Liver (tissue), 9 donors: Measurements from ENCODE around the gene STH. TPM values are rescaled to one million over a fixed set of nuclear protein-coding genes. Genes with fewer than 3 reads are reported as not detected.

Experiments used
- DNase-seq: peaks from one replicate; pipeline ENCODE4 v3.0.0-alpha.2; 2017; ENCODE audit warnings: low spot score
- H3K27ac ChIP-seq, 2 donors: one replicate each; pipeline ENCODE4 v1.7.0; 2013; ENCODE audit warnings: inconsistent platforms in 2 of 2, low read length in 2 of 2, control low read depth in 1 of 2, low read depth in 1 of 2, mild to moderate bottlenecking in 1 of 2
- H3K27me3 ChIP-seq, 4 donors: one replicate each; pipeline versions ENCODE4 v1.6.1 to v1.7.0; 2013; ENCODE audit warnings: low read length in 3 of 4, inconsistent platforms in 1 of 4, mild to moderate bottlenecking in 1 of 4, moderate library complexity in 1 of 4; ENCODE audit not compliant: control insufficient read depth in 4 of 4, insufficient read depth in 4 of 4
- H3K36me3 ChIP-seq, 4 donors: one replicate each; pipeline versions ENCODE4 v1.6.1 to v1.7.0; 2013; ENCODE audit warnings: low read length in 3 of 4, mild to moderate bottlenecking in 3 of 4, low read depth in 1 of 4, moderate library complexity in 1 of 4; ENCODE audit not compliant: control insufficient read depth in 4 of 4, insufficient read depth in 3 of 4
- H3K4me1 ChIP-seq, 4 donors: one replicate each; pipeline versions ENCODE4 v1.6.1 to v1.7.0; 2013; ENCODE audit warnings: low read length in 3 of 4, mild to moderate bottlenecking in 3 of 4, moderate library complexity in 1 of 4; ENCODE audit not compliant: control insufficient read depth in 4 of 4, insufficient read depth in 4 of 4
- H3K4me3 ChIP-seq, 3 donors: one replicate each; pipeline versions ENCODE4 v1.6.1 to v1.7.0; 2013; ENCODE audit warnings: low read length in 3 of 3, control low read depth in 1 of 3, low read depth in 1 of 3, mild to moderate bottlenecking in 1 of 3
- H3K9ac ChIP-seq, 2 donors: one replicate each; pipeline ENCODE4 v1.7.0; 2013; ENCODE audit warnings: low read length in 2 of 2, mild to moderate bottlenecking in 2 of 2, moderate library complexity in 2 of 2, control low read depth in 1 of 2, low read depth in 1 of 2
- H3K9me3 ChIP-seq, 4 donors: one replicate each; pipeline versions ENCODE4 v1.6.1 to v1.7.0; 2013; ENCODE audit warnings: low read length in 3 of 4; ENCODE audit not compliant: control insufficient read depth in 4 of 4
- ATF3 ChIP-seq: IDR thresholded peaks from 2 replicates; pipeline ENCODE4 v1.6.1; 2016; ENCODE audit warnings: antibody characterized with exemption
- CTCF ChIP-seq: fragments of 150-350 bp; IDR thresholded peaks from 2 replicates; pipeline ENCODE4 v1.5.1; 2017; ENCODE audit warnings: improper control_type of control experiment, low read depth, low read length; ENCODE audit not compliant: missing input control
- EGR1 ChIP-seq, 2 donors: IDR thresholded peaks; 2 replicates each; pipeline ENCODE4 v1.6.1; 2016 to 2018; ENCODE audit warnings: antibody characterized with exemption in 2 of 2, low read depth in 2 of 2
- FOXA1 ChIP-seq: IDR thresholded peaks from 2 replicates; pipeline ENCODE4 v1.6.1; 2016; ENCODE audit warnings: antibody characterized with exemption
- FOXA2 ChIP-seq: IDR thresholded peaks from 2 replicates; pipeline ENCODE4 v1.6.1; 2016; ENCODE audit warnings: antibody characterized with exemption
- GABPA ChIP-seq, 2 donors: IDR thresholded peaks in 1 of 2; conservative IDR thresholded peaks in 1 of 2; 2 replicates each; pipeline ENCODE4 v1.6.1; 2016; ENCODE audit warnings: antibody characterized with exemption in 2 of 2, mild to moderate bottlenecking in 1 of 2, moderate library complexity in 1 of 2
- HNF4A ChIP-seq, 2 donors: conservative IDR thresholded peaks; 2 replicates each; pipeline ENCODE4 v1.6.1; 2016; ENCODE audit warnings: antibody characterized with exemption in 2 of 2, mild to moderate bottlenecking in 2 of 2
- HNF4G ChIP-seq: IDR thresholded peaks from 2 replicates; pipeline ENCODE4 v1.6.1; 2016; ENCODE audit warnings: antibody characterized with exemption
- JUND ChIP-seq, 2 donors: IDR thresholded peaks; 2 replicates each; pipeline ENCODE4 v1.6.1; 2016; ENCODE audit warnings: antibody characterized with exemption in 2 of 2
- MAX ChIP-seq: IDR thresholded peaks from 2 replicates; pipeline ENCODE4 v1.6.1; 2016; ENCODE audit warnings: antibody characterized with exemption
- NR2F2 ChIP-seq: IDR thresholded peaks from 2 replicates; pipeline ENCODE4 v1.6.1; 2016; ENCODE audit warnings: antibody characterized with exemption
- RAD21 ChIP-seq, 2 donors: IDR thresholded peaks; 2 replicates each; pipeline ENCODE4 v1.6.1; 2016; ENCODE audit warnings: antibody characterized with exemption in 2 of 2, mild to moderate bottlenecking in 2 of 2
- REST ChIP-seq: IDR thresholded peaks from 2 replicates; pipeline ENCODE4 v1.6.1; 2016; ENCODE audit warnings: antibody characterized with exemption, mild to moderate bottlenecking
- RXRA ChIP-seq, 2 donors: IDR thresholded peaks; 2 replicates each; pipeline ENCODE4 v1.6.1; 2017 to 2018; ENCODE audit warnings: antibody characterized with exemption in 2 of 2, mild to moderate bottlenecking in 1 of 2
- TAF1 ChIP-seq: conservative IDR thresholded peaks from 2 replicates; pipeline ENCODE4 v1.6.1; 2016; ENCODE audit warnings: antibody characterized with exemption, mild to moderate bottlenecking
- YY1 ChIP-seq: IDR thresholded peaks from 2 replicates; pipeline ENCODE4 v1.6.1; 2016; ENCODE audit warnings: antibody characterized with exemption, mild to moderate bottlenecking
- ZBTB33 ChIP-seq: IDR thresholded peaks from 2 replicates; pipeline ENCODE4 v1.6.1; 2016; ENCODE audit warnings: antibody characterized with exemption
- WGBS: extraction: QIAGEN DNeasy Blood & Tissue Kit; methylation state at CpG from one replicate; pipeline ENCODE4 v1.1.7; 2013; 5-methylcytosine and 5-hydroxymethylcytosine counted together
- polyA plus RNA-seq, 2 donors: library from polyadenylated mRNA; stranded (reverse) in 1 of 2; unstranded in 1 of 2; fragments of 200-250 nt in 1 of 2; fragments of >200 nt in 1 of 2; fragmentation: Nextera tagmentation in 1 of 2; extraction: Ambion mirVana in 1 of 2; gene quantifications; one replicate each; pipeline versions ENCODE4 v1.2.1 to v1.2.3, GENCODE V29; 2013 to 2015
- total RNA-seq, 2 donors: library from RNA; depleted of rRNA; stranded (reverse); fragments of >200 nt; gene quantifications; one replicate each; pipeline ENCODE4 v1.2.3, GENCODE V29; 2014
- donor health status: healthy.
- donor health status: healthy.
- donor health status: healthy.
- donor health status: healthy.
- donor health status: healthy.

The STH gene
- total and polyA plus RNA-seq, 4 donors: not detected

- TF ChIP-seq MAX (no peak), RXRA (IDR thresholded peaks at IDR 0.05) (no peak)
These were observed 12.9 kb downstream of the STH start (continued) for GRCh38 chr17:46011711-46012505.

- H3K27me3 ChIP-seq: no peaks in the 10 kb centered on the region
- H3K4me1 ChIP-seq: no peaks in the 10 kb centered on the region
- no peaks in the 10 kb centered on the region for H3K36me3 ChIP-seq
- H3K4me3 ChIP-seq: no peak overlapping the region
- H3K9me3 ChIP-seq: no peaks in the 10 kb centered on the region
- H3K9ac ChIP-seq: no peak overlapping the region
- WGBS: 87% methylated on average over 11 of the region's 11 CpGs
- DNase-seq: no peak
- no peak overlapping the region for H3K27ac ChIP-seq
- TF ChIP-seq GABPA (IDR thresholded peaks at IDR 0.05 in 1 of 2, conservative IDR thresholded peaks at IDR 0.05 in 1 of 2) (no peak), REST (no peak), JUND (IDR thresholded peaks at IDR 0.05) (no peak), HNF4G (no peak), FOXA2 (no peak)
These were observed 13.5 kb downstream of the STH start for GRCh38 chr17:46012506-46013079.

GRCh38 chr17:46013127-46013501, 14.1 kb downstream of the STH start:
- Histone ChIP-seq H3K4me3 (no peak overlapping the region), H3K9me3 (no peaks in the 10 kb centered on the region), H3K4me1 (no peaks in the 10 kb centered on the region), H3K27ac (no peak overlapping the region), H3K36me3 (no peaks in the 10 kb centered on the region), H3K9ac (no peak overlapping the region), H3K27me3 (no peaks in the 10 kb centered on the region)
- 93% methylated on average over 7 of the region's 7 CpGs for WGBS
- no peak for DNase-seq
- TF ChIP-seq HNF4A (conservative IDR thresholded peaks at IDR 0.05) (no peak), CTCF (no peak), FOXA2 (no peak), YY1 (no peak), HNF4G (no peak), TAF1 (no peak), NR2F2 (no peak), FOXA1 (no peak), JUND (IDR thresholded peaks at IDR 0.05) (no peak), MAX (no peak), GABPA (IDR thresholded peaks at IDR 0.05 in 1 of 2, conservative IDR thresholded peaks at IDR 0.05 in 1 of 2) (no peak), RXRA (IDR thresholded peaks at IDR 0.05) (no peak), REST (no peak), ZBTB33 (no peak), EGR1 (IDR thresholded peaks at IDR 0.05; ENCODE audit: low read depth in 2 of 2) (no peak), RAD21 (IDR thresholded peaks at IDR 0.05) (no peak), ATF3 (no peak)
